Hepatocyte (in vitro differentiated cells): ENCODE measurements around the gene NDUFB11. TPM values are rescaled to one million over a fixed set of nuclear protein-coding genes. Genes with fewer than 3 reads are reported as not detected.

Experiments used
- DNase-seq: peaks from one replicate; pipeline ENCODE4 v3.0.0-alpha.2; 2016; ENCODE audit warnings: low spot score
- H2AFZ ChIP-seq: fragments of 200-600 bp; sonication (generic); 2 replicates; pipeline ENCODE4 v1.6.0; 2016; ENCODE audit warnings: antibody characterized with exemption, mild to moderate bottlenecking
- H3K27ac ChIP-seq: fragments of 200-600 bp; sonication (generic); 2 replicates; pipeline ENCODE4 v1.5.1; 2016; ENCODE audit warnings: mild to moderate bottlenecking
- H3K27me3 ChIP-seq: fragments of 200-600 bp; sonication (generic); 2 replicates; pipeline ENCODE4 v1.6.1; 2016
- H3K36me3 ChIP-seq: fragments of 200-600 bp; sonication (generic); replicated peaks from 2 replicates; pipeline ENCODE4 v1.5.1; 2016; ENCODE audit warnings: low read depth; ENCODE audit not compliant: insufficient read depth
- H3K4me1 ChIP-seq: fragments of 200-600 bp; sonication (generic); 2 replicates; pipeline ENCODE4 v1.5.1; 2016; ENCODE audit warnings: mild to moderate bottlenecking, moderate library complexity; ENCODE audit not compliant: insufficient read depth
- H3K4me2 ChIP-seq: fragments of 200-600 bp; sonication (generic); 2 replicates; pipeline ENCODE4 v1.6.0; 2016
- H3K4me3 ChIP-seq: fragments of 200-600 bp; sonication (generic); 2 replicates; pipeline ENCODE4 v1.5.1; 2016; ENCODE audit warnings: mild to moderate bottlenecking
- H3K79me2 ChIP-seq: fragments of 200-600 bp; sonication (generic); 2 replicates; pipeline ENCODE4 v1.6.0; 2017; ENCODE audit warnings: mild to moderate bottlenecking
- H3K9me2 ChIP-seq: fragments of 200-600 bp; sonication (generic); replicated peaks from 2 replicates; pipeline ENCODE4 v1.6.0; 2017; ENCODE audit warnings: mild to moderate bottlenecking; ENCODE audit not compliant: insufficient read depth
- H3K9me3 ChIP-seq: fragments of 200-600 bp; sonication (generic); 2 replicates; pipeline ENCODE4 v1.5.1; 2016; ENCODE audit warnings: low read depth, mild to moderate bottlenecking
- H4K20me1 ChIP-seq: fragments of 200-600 bp; sonication (generic); 2 replicates; pipeline ENCODE4 v1.6.0; 2016; ENCODE audit warnings: mild to moderate bottlenecking; ENCODE audit not compliant: insufficient read depth, poor library complexity, severe bottlenecking
- CTCF ChIP-seq: fragments of 200-600 bp; sonication (generic); IDR thresholded peaks from 2 replicates; pipeline ENCODE4 v1.5.1; 2016; ENCODE audit warnings: antibody characterized with exemption, mild to moderate bottlenecking; ENCODE audit not compliant: poor library complexity
- EZH2 ChIP-seq: fragments of 200-600 bp; sonication (generic); IDR thresholded peaks from 2 replicates; pipeline ENCODE4 v1.6.1; 2016; ENCODE audit warnings: antibody characterized with exemption, mild to moderate bottlenecking, borderline replicate concordance
- EZH2phosphoT487 ChIP-seq: fragments of 200-600 bp; sonication (generic); IDR thresholded peaks from one replicate; pipeline ENCODE4 v1.6.1; 2018; ENCODE audit warnings: antibody characterized with exemption, mild to moderate bottlenecking, low read depth, moderate library complexity; ENCODE audit not compliant: unreplicated experiment, severe bottlenecking
- WGBS: methylation state at CpG from one replicate; pipeline ENCODE4 v1.1.6; 2016; ENCODE audit warnings: low lambda C conversion rate; ENCODE audit errors: missing lambda C conversion rate; 5-methylcytosine and 5-hydroxymethylcytosine counted together
- polyA plus RNA-seq: library from polyadenylated mRNA; unstranded; fragments of >200 nt; fragmentation: Nextera tagmentation; extraction: Ambion mirVana; gene quantifications from 2 replicates; pipeline ENCODE4 v1.2.1, GENCODE V29; 2016
- total RNA-seq: library from RNA; depleted of rRNA; stranded (reverse); fragments of >200 nt; gene quantifications from 2 replicates; pipeline ENCODE4 v1.2.3, GENCODE V29; 2014

The NDUFB11 gene
- total and polyA plus RNA-seq, 2 experiments from 2014 or later, result 65.4 to 168 TPM

GRCh38 chrX:47169726-47170515 is 25.4 kb upstream of the NDUFB11 start:
- Histone ChIP-seq H3K9me2 (no peaks in the 10 kb centered on the region), H2AFZ (no peak overlapping the region), H3K79me2 (peaks cover 18% of the 10 kb centered on the region), H3K4me3 (no peak overlapping the region), H3K4me1 (no peaks in the 10 kb centered on the region), H3K36me3 (no peaks in the 10 kb centered on the region), H4K20me1 (no peaks in the 10 kb centered on the region), H3K27ac (no peak overlapping the region), H3K27me3 (no peaks in the 10 kb centered on the region), H3K4me2 (no peak overlapping the region), H3K9me3 (no peaks in the 10 kb centered on the region)
- TF ChIP-seq CTCF, result no peak
- TF ChIP-seq EZH2phosphoT487, result no peak
- TF ChIP-seq EZH2, result no peak
- DNase-seq, result peak; percentile 26
- 84% methylated on average over 13 of the region's 13 CpGs for WGBS

- DNase-seq, result no peak
- H3K4me2 ChIP-seq, result no peak overlapping the region
- H3K27ac ChIP-seq, result no peak overlapping the region
- no peak overlapping the region for H3K4me3 ChIP-seq
- no peak overlapping the region for H2AFZ ChIP-seq
- no peaks in the 10 kb centered on the region for H3K27me3 ChIP-seq
- H3K9me3 ChIP-seq, result no peaks in the 10 kb centered on the region
- 92% methylated on average over 19 of the region's 19 CpGs for WGBS
- H3K79me2 ChIP-seq, result peaks cover 24% of the 10 kb centered on the region
- H4K20me1 ChIP-seq, result no peaks in the 10 kb centered on the region
- H3K36me3 ChIP-seq, result no peaks in the 10 kb centered on the region
- TF ChIP-seq EZH2 (no peak), CTCF (no peak), EZH2phosphoT487 (no peak)
- no peaks in the 10 kb centered on the region for H3K4me1 ChIP-seq
- H3K9me2 ChIP-seq, result no peaks in the 10 kb centered on the region
These were observed 24.8 kb upstream of the NDUFB11 start for GRCh38 chrX:47169273-47169672.

- Histone ChIP-seq H3K9me3 (no peaks in the 10 kb centered on the region), H3K4me1 (no peaks in the 10 kb centered on the region), H3K36me3 (no peaks in the 10 kb centered on the region), H3K4me2 (no peak overlapping the region), H3K27me3 (no peaks in the 10 kb centered on the region), H2AFZ (no peak overlapping the region), H3K79me2 (peaks cover 28% of the 10 kb centered on the region), H4K20me1 (no peaks in the 10 kb centered on the region), H3K27ac (no peak overlapping the region), H3K4me3 (no peak overlapping the region), H3K9me2 (no peaks in the 10 kb centered on the region)
- WGBS, result 83% methylated on average over 6 of the region's 6 CpGs
- no peak for DNase-seq
- TF ChIP-seq CTCF (no peak), EZH2 (no peak), EZH2phosphoT487 (no peak)
These were observed 24.1 kb upstream of the NDUFB11 start for GRCh38 chrX:47168495-47169073.
